Neural cell (in vitro differentiated cells): Measurements from ENCODE around the gene HIPK1. TPM values are rescaled to one million over a fixed set of nuclear protein-coding genes. Genes with fewer than 3 reads are reported as not detected.

Experiments
- H2AFZ ChIP-seq: fragments of 200-600, 300-800 bp; sonication (generic), shearing (Covaris generic); 2 replicates; pipeline ENCODE4 v1.6.0; 2014; ENCODE audit warnings: low read depth, mild to moderate bottlenecking, antibody characterized with exemption, low read length, moderate library complexity
- H3F3A ChIP-seq: fragments of 200-600 bp; shearing (Covaris generic); 2 replicates; pipeline ENCODE4 v1.6.1; 2016; ENCODE audit warnings: mild to moderate bottlenecking, moderate library complexity, mixed read lengths, antibody characterized with exemption, low read length; ENCODE audit not compliant: insufficient read depth, poor library complexity, severe bottlenecking
- H3K27ac ChIP-seq: fragments of 200-600, 300-800 bp; sonication (generic), shearing (Covaris generic); 2 replicates; pipeline ENCODE4 v1.5.1; 2014; ENCODE audit warnings: mild to moderate bottlenecking, low read length, moderate library complexity
- H3K27me3 ChIP-seq: fragments of 300-800, 200-600 bp; sonication (generic), shearing (Covaris generic); 2 replicates; pipeline ENCODE4 v1.6.0; 2014; ENCODE audit warnings: mild to moderate bottlenecking, low read depth, low read length, moderate library complexity; ENCODE audit not compliant: insufficient read depth
- H3K36me3 ChIP-seq: fragments of 300-800, 200-600 bp; sonication (generic), shearing (Covaris generic); 2 replicates; pipeline ENCODE4 v1.5.1; 2014; ENCODE audit warnings: mild to moderate bottlenecking, antibody characterized with exemption, low read length, moderate library complexity; ENCODE audit not compliant: insufficient read depth
- H3K4me2 ChIP-seq: fragments of 300-800, 200-600 bp; sonication (generic), shearing (Covaris generic); 2 replicates; pipeline ENCODE4 v1.6.0; 2014; ENCODE audit warnings: mild to moderate bottlenecking, low read length
- H3K4me3 ChIP-seq: fragments of 300-800, 200-600 bp; sonication (generic), shearing (Covaris generic); 2 replicates; pipeline ENCODE4 v1.5.1; 2014; ENCODE audit warnings: mild to moderate bottlenecking, low read length, moderate library complexity
- H3K79me2 ChIP-seq: fragments of 200-600 bp; shearing (Covaris generic); replicated peaks from 2 replicates; pipeline ENCODE4 v1.6.0; 2014; ENCODE audit warnings: mild to moderate bottlenecking, low read length, moderate library complexity; ENCODE audit not compliant: insufficient read depth
- H3K9ac ChIP-seq: fragments of 300-800, 200-600 bp; sonication (generic), shearing (Covaris generic); 2 replicates; pipeline ENCODE4 v1.6.1; 2016; ENCODE audit warnings: mild to moderate bottlenecking, low read length, mixed read lengths
- H3K9me2 ChIP-seq: fragments of 200-600 bp; shearing (Covaris generic); 2 replicates; pipeline ENCODE4 v1.6.1; 2016; ENCODE audit warnings: mild to moderate bottlenecking, low read length, mixed read lengths; ENCODE audit not compliant: insufficient read depth
- H3K9me3 ChIP-seq: fragments of 200-600, 300-800 bp; sonication (generic), shearing (Covaris generic); 2 replicates; pipeline ENCODE4 v1.6.1; 2016; ENCODE audit warnings: mild to moderate bottlenecking, mixed run types, low read length, moderate library complexity, mixed read lengths
- H4K20me1 ChIP-seq: fragments of 200-600 bp; shearing (Covaris generic); 2 replicates; pipeline ENCODE4 v1.6.1; 2016; ENCODE audit warnings: mild to moderate bottlenecking, mixed run types; ENCODE audit not compliant: insufficient read depth
- EP300 ChIP-seq: fragments of 450-650 bp; conservative IDR thresholded peaks from 2 replicates; pipeline ENCODE4 v1.6.1; 2014; ENCODE audit warnings: antibody characterized with exemption, mild to moderate bottlenecking, moderate library complexity; ENCODE audit not compliant: poor library complexity, severe bottlenecking
- EZH2 ChIP-seq: fragments of 200-600, 300-800 bp; shearing (Covaris generic), sonication (generic); IDR thresholded peaks from 2 replicates; pipeline ENCODE4 v1.6.1; 2014; ENCODE audit warnings: antibody characterized with exemption, low read length, borderline replicate concordance, mild to moderate bottlenecking; ENCODE audit not compliant: insufficient read depth, poor library complexity, severe bottlenecking
- MXI1 ChIP-seq: fragments of 450-650 bp; conservative IDR thresholded peaks from 2 replicates; pipeline ENCODE4 v1.6.1; 2014; ENCODE audit warnings: antibody characterized with exemption, mild to moderate bottlenecking; ENCODE audit not compliant: poor library complexity, severe bottlenecking
- POLR2AphosphoS5 ChIP-seq: IDR thresholded peaks from 2 replicates; pipeline ENCODE4 v1.6.1; 2012
- RAD21 ChIP-seq: fragments of 450-650 bp; conservative IDR thresholded peaks from 2 replicates; pipeline ENCODE4 v1.6.1; 2014; ENCODE audit warnings: antibody characterized with exemption, mild to moderate bottlenecking, moderate library complexity
- REST ChIP-seq: IDR thresholded peaks from 2 replicates; pipeline ENCODE4 v1.6.1; 2012; ENCODE audit warnings: borderline replicate concordance
- SMC3 ChIP-seq: fragments of 450-650 bp; conservative IDR thresholded peaks from 2 replicates; pipeline ENCODE4 v1.6.1; 2014; ENCODE audit warnings: antibody characterized with exemption, mild to moderate bottlenecking, moderate library complexity; ENCODE audit not compliant: poor library complexity
- TAF1 ChIP-seq: IDR thresholded peaks from 2 replicates; pipeline ENCODE4 v1.6.1; 2012; ENCODE audit warnings: low read depth
- polyA plus RNA-seq: library from polyadenylated mRNA; depleted of rRNA; stranded (reverse); fragments of >200 nt; gene quantifications from 2 replicates; pipeline ENCODE4 v1.2.3, GENCODE V29; 2014
- TF ChIP-seq, protein P1 (sequence below): fragments of 450-650 bp; IDR thresholded peaks from 2 replicates; pipeline ENCODE4 v1.5.1; 2014; ENCODE audit warnings: antibody characterized with exemption, mild to moderate bottlenecking, moderate library complexity; ENCODE audit not compliant: poor library complexity, severe bottlenecking

Gene HIPK1
- polyA plus RNA-seq, 1 donor from 2014 or later: 22.9 TPM

DNA sequence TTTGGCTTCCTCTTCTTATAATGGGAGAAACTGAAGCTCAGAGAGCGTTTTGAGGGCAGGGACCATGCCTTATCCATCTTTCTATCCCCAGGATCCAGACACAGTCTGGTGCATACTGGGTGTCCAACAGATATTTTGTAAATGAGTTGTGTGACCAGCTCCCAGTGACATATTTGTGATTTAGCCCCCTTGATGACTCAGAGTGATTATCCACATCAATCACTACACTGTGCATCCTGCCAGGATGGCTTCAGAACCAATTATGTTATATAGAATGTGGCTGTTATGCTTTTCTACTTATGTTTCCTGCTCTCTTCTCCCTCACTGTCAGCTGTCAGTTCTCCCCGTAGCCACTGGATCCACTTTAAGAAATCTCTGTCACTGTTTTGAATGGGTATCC is 61.4 kb downstream of the HIPK1 start:
- Histone ChIP-seq H2AFZ (no peak overlapping the region), H3K27ac (no peak overlapping the region), H3K9ac (no peak overlapping the region), H3K9me3 (peaks cover 3% of the 10 kb centered on the region), H3F3A (no peaks in the 10 kb centered on the region), H3K9me2 (no peaks in the 10 kb centered on the region), H3K27me3 (no peaks in the 10 kb centered on the region), H3K36me3 (no peaks in the 10 kb centered on the region), H3K4me2 (no peak overlapping the region), H3K4me3 (no peak overlapping the region), H3K79me2 (no peaks in the 10 kb centered on the region), H4K20me1 (no peaks in the 10 kb centered on the region)
- TF ChIP-seq REST: no peak
- TF ChIP-seq TAF1: no peak
- no peak for TF ChIP-seq MXI1
- no peak for TF ChIP-seq EP300
- no peak for TF ChIP-seq SMC3
- TF ChIP-seq EZH2: no peak
- no peak for TF ChIP-seq POLR2AphosphoS5
- no peak for TF ChIP-seq RAD21
- TF ChIP-seq, protein P1, sequence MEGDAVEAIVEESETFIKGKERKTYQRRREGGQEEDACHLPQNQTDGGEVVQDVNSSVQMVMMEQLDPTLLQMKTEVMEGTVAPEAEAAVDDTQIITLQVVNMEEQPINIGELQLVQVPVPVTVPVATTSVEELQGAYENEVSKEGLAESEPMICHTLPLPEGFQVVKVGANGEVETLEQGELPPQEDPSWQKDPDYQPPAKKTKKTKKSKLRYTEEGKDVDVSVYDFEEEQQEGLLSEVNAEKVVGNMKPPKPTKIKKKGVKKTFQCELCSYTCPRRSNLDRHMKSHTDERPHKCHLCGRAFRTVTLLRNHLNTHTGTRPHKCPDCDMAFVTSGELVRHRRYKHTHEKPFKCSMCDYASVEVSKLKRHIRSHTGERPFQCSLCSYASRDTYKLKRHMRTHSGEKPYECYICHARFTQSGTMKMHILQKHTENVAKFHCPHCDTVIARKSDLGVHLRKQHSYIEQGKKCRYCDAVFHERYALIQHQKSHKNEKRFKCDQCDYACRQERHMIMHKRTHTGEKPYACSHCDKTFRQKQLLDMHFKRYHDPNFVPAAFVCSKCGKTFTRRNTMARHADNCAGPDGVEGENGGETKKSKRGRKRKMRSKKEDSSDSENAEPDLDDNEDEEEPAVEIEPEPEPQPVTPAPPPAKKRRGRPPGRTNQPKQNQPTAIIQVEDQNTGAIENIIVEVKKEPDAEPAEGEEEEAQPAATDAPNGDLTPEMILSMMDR: no peak

DNA sequence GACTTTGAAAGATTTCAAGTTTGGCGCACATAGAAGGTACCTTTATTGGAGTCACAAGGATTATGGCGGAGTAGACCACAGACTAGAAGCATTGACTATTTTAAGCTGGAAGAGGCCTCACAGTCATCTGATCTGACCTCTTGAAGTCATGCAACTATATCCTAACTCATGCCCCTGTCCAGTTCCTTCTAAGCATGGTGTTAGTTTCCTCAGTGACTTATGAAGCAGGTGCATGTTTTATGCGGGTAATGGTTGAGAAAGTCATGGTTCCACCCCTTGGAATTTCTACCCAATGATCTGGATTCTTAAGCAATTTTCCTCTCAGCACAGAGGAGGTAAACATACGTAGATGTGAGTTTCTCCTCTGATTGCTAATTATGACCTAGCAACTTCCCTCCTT is 61.8 kb downstream of the HIPK1 start:
- no peaks in the 10 kb centered on the region for H4K20me1 ChIP-seq
- no peak overlapping the region for H2AFZ ChIP-seq
- peaks cover 3% of the 10 kb centered on the region for H3K9me3 ChIP-seq
- TF ChIP-seq SMC3 (no peak), REST (no peak), TAF1 (no peak), POLR2AphosphoS5 (no peak), EP300 (no peak), RAD21 (no peak), EZH2 (no peak)
- TF ChIP-seq, protein P1: no peak
- no peaks in the 10 kb centered on the region for H3K79me2 ChIP-seq
- H3K9me2 ChIP-seq: no peaks in the 10 kb centered on the region
- no peak overlapping the region for H3K4me2 ChIP-seq
- no peak overlapping the region for H3K4me3 ChIP-seq
- H3K36me3 ChIP-seq: no peaks in the 10 kb centered on the region
- H3F3A ChIP-seq: no peaks in the 10 kb centered on the region
- no peak overlapping the region for H3K27ac ChIP-seq
- H3K9ac ChIP-seq: no peak overlapping the region
- H3K27me3 ChIP-seq: no peaks in the 10 kb centered on the region
